Measurements from ENCODE around the gene MMP7. TPM values are rescaled to one million over a fixed set of nuclear protein-coding genes. Genes with fewer than 3 reads are reported as not detected.

The MMP7 gene
- total and polyA plus RNA-seq, 2 experiments from 2014 or later, result not detected

DNA sequence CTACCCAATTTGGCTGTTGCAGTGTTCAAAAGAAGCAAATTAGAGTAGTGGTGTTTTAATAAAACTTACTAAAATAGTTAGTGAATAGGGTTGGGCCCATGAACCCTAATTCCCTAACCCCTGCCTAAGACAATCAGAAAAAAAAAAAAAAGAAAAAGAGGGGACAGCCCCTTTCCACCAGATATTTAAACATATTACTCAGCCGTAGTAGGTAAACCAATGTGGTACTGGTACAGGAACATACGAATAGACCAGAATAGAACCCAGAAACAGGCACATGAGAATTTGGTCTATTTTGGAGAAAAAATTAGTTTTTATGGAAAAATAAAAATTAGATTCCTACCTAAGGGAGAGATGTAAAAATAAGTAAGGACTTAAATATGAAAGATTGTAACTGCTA is 38.6 kb downstream of the MMP7 start (continued):
- TF ChIP-seq ZNF114 (CRISPR knock-in tag; IDR thresholded peaks at IDR 0.05) (no peak), STAT1 (IDR thresholded peaks at IDR 0.05; ENCODE audit: unreplicated experiment) (no peak), JUNB (IDR thresholded peaks at IDR 0.05; ENCODE audit: unreplicated experiment) (no peak), EZH2phosphoT487 (IDR thresholded peaks at IDR 0.05; ENCODE audit: unreplicated experiment) (no peak), EZH2 (IDR thresholded peaks at IDR 0.05; ENCODE audit: low read depth, unreplicated experiment) (no peak), NANOG (IDR thresholded peaks at IDR 0.05; ENCODE audit: borderline replicate concordance) (no peak), ZNF331 (CRISPR knock-in tag; IDR thresholded peaks at IDR 0.05; ENCODE audit: low read depth) (no peak), POLR2AphosphoS5 (IDR thresholded peaks at IDR 0.05; ENCODE audit: low read depth) (no peak), CREB1 (CRISPR knock-in tag; IDR thresholded peaks at IDR 0.05; ENCODE audit: low read depth) (no peak)
- TF ChIP-seq, protein P1, sequence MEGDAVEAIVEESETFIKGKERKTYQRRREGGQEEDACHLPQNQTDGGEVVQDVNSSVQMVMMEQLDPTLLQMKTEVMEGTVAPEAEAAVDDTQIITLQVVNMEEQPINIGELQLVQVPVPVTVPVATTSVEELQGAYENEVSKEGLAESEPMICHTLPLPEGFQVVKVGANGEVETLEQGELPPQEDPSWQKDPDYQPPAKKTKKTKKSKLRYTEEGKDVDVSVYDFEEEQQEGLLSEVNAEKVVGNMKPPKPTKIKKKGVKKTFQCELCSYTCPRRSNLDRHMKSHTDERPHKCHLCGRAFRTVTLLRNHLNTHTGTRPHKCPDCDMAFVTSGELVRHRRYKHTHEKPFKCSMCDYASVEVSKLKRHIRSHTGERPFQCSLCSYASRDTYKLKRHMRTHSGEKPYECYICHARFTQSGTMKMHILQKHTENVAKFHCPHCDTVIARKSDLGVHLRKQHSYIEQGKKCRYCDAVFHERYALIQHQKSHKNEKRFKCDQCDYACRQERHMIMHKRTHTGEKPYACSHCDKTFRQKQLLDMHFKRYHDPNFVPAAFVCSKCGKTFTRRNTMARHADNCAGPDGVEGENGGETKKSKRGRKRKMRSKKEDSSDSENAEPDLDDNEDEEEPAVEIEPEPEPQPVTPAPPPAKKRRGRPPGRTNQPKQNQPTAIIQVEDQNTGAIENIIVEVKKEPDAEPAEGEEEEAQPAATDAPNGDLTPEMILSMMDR (conservative IDR thresholded peaks at IDR 0.05; ENCODE audit: low read depth in 2 of 2), result no peak
- TF ChIP-seq, protein P2, sequence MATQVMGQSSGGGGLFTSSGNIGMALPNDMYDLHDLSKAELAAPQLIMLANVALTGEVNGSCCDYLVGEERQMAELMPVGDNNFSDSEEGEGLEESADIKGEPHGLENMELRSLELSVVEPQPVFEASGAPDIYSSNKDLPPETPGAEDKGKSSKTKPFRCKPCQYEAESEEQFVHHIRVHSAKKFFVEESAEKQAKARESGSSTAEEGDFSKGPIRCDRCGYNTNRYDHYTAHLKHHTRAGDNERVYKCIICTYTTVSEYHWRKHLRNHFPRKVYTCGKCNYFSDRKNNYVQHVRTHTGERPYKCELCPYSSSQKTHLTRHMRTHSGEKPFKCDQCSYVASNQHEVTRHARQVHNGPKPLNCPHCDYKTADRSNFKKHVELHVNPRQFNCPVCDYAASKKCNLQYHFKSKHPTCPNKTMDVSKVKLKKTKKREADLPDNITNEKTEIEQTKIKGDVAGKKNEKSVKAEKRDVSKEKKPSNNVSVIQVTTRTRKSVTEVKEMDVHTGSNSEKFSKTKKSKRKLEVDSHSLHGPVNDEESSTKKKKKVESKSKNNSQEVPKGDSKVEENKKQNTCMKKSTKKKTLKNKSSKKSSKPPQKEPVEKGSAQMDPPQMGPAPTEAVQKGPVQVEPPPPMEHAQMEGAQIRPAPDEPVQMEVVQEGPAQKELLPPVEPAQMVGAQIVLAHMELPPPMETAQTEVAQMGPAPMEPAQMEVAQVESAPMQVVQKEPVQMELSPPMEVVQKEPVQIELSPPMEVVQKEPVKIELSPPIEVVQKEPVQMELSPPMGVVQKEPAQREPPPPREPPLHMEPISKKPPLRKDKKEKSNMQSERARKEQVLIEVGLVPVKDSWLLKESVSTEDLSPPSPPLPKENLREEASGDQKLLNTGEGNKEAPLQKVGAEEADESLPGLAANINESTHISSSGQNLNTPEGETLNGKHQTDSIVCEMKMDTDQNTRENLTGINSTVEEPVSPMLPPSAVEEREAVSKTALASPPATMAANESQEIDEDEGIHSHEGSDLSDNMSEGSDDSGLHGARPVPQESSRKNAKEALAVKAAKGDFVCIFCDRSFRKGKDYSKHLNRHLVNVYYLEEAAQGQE (IDR thresholded peaks at IDR 0.05; ENCODE audit: unreplicated experiment), result no peak

DNA sequence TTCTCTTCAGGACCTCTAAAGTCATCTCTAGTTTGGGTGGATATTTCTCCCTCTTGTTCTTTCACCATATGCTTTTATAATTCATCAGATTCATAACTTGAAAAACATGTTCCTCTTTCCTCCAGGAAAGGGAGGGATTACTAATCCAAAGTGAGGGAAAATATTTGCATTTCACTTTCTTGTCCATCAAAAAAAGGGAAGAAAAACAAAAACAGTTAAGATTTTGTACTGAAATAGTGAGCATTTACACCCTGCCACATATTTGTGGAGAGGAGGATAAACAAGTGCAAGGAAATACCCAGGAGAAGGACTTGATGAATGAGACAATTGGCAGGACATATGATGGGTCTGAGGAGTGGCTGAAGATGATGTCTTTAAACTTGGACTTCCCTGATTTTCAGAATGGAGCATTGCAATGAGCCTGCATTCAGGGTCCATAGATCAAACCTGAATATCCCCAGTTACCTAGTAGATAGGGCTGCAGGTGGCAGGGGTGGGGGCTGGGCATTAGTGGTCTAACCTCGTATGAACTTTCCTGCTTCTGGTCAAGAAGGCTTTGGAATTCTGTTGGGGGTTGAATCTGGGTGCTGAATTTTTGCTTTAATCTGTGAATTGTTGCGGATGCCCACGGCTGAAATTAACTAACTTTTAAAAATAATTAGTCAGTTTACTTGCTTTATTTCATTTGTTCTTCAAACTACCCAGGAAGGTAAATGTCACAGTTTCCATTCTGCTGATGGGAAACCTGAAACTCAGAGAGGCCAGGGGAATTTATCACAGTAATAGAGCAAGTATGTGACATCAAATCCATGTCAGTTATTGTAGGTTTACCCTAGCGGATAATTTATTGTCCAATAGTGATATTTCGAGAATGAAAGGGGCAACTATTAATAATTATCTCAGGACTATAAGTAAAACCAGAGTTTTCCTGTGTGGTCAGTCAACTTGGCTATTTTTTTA is 41.1 kb downstream of the MMP7 start:
- no peaks in the 10 kb centered on the region for H3K79me2 ChIP-seq (replicated peaks; ENCODE audit: insufficient read depth)
- no peaks in the 10 kb centered on the region for H3K9me2 ChIP-seq (ENCODE audit: insufficient read depth)
- DNase-seq (ENCODE audit: low spot score), result no peak
- Mint-ChIP-seq H3K9me3 (no peaks in the 10 kb centered on the region), H3K4me3 (no peak overlapping the region), H3K27ac (no peak overlapping the region), H3K4me1 (0 out of 3 replicates have a peak, but pooled peaks cover 4% of the 10 kb centered on the region), H3K36me3 (ENCODE audit: low read depth) (no peaks in the 10 kb centered on the region), H3K27me3 (ENCODE audit: insufficient read depth, low read depth, poor library complexity) (peaks cover 2% of the 10 kb centered on the region)
- H3K36me3 ChIP-seq (ENCODE audit: insufficient read depth), result no peaks in the 10 kb centered on the region
- H2AFZ ChIP-seq, result no peak overlapping the region
- H3K27ac ChIP-seq (ENCODE audit: low read depth), result no peak overlapping the region
- H3K4me3 ChIP-seq, result no peak overlapping the region
- no peak for TF ChIP-seq STAT1 (IDR thresholded peaks at IDR 0.05; ENCODE audit: unreplicated experiment)
- TF ChIP-seq ZNF114 (CRISPR knock-in tag; IDR thresholded peaks at IDR 0.05), result no peak
- no peak for TF ChIP-seq POLR2AphosphoS5 (IDR thresholded peaks at IDR 0.05; ENCODE audit: low read depth)
- TF ChIP-seq, protein P3, sequence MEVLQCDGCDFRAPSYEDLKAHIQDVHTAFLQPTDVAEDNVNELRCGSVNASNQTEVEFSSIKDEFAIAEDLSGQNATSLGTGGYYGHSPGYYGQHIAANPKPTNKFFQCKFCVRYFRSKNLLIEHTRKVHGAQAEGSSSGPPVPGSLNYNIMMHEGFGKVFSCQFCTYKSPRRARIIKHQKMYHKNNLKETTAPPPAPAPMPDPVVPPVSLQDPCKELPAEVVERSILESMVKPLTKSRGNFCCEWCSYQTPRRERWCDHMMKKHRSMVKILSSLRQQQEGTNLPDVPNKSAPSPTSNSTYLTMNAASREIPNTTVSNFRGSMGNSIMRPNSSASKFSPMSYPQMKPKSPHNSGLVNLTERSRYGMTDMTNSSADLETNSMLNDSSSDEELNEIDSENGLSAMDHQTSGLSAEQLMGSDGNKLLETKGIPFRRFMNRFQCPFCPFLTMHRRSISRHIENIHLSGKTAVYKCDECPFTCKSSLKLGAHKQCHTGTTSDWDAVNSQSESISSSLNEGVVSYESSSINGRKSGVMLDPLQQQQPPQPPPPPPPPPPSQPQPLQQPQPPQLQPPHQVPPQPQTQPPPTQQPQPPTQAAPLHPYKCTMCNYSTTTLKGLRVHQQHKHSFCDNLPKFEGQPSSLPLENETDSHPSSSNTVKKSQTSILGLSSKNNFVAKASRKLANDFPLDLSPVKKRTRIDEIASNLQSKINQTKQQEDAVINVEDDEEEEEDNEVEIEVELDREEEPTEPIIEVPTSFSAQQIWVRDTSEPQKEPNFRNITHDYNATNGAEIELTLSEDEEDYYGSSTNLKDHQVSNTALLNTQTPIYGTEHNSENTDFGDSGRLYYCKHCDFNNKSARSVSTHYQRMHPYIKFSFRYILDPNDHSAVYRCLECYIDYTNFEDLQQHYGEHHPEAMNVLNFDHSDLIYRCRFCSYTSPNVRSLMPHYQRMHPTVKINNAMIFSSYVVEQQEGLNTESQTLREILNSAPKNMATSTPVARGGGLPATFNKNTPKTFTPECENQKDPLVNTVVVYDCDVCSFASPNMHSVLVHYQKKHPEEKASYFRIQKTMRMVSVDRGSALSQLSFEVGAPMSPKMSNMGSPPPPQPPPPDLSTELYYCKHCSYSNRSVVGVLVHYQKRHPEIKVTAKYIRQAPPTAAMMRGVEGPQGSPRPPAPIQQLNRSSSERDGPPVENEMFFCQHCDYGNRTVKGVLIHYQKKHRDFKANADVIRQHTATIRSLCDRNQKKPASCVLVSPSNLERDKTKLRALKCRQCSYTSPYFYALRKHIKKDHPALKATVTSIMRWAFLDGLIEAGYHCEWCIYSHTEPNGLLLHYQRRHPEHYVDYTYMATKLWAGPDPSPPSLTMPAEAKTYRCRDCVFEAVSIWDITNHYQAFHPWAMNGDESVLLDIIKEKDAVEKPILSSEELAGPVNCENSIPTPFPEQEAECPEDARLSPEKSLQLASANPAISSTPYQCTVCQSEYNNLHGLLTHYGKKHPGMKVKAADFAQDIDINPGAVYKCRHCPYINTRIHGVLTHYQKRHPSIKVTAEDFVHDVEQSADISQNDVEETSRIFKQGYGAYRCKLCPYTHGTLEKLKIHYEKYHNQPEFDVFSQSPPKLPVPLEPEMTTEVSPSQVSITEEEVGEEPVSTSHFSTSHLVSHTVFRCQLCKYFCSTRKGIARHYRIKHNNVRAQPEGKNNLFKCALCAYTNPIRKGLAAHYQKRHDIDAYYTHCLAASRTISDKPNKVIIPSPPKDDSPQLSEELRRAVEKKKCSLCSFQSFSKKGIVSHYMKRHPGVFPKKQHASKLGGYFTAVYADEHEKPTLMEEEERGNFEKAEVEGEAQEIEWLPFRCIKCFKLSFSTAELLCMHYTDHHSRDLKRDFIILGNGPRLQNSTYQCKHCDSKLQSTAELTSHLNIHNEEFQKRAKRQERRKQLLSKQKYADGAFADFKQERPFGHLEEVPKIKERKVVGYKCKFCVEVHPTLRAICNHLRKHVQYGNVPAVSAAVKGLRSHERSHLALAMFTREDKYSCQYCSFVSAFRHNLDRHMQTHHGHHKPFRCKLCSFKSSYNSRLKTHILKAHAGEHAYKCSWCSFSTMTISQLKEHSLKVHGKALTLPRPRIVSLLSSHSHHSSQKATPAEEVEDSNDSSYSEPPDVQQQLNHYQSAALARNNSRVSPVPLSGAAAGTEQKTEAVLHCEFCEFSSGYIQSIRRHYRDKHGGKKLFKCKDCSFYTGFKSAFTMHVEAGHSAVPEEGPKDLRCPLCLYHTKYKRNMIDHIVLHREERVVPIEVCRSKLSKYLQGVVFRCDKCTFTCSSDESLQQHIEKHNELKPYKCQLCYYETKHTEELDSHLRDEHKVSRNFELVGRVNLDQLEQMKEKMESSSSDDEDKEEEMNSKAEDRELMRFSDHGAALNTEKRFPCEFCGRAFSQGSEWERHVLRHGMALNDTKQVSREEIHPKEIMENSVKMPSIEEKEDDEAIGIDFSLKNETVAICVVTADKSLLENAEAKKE (CRISPR knock-in tag; IDR thresholded peaks at IDR 0.05), result no peak
- H3K27me3 ChIP-seq (ENCODE audit: insufficient read depth), result no peaks in the 10 kb centered on the region
- H3K4me1 ChIP-seq (ENCODE audit: insufficient read depth), result no peaks in the 10 kb centered on the region
- H4K20me1 ChIP-seq (replicated peaks; ENCODE audit: insufficient read depth), result no peaks in the 10 kb centered on the region
- no peaks in the 10 kb centered on the region for H3F3A ChIP-seq (replicated peaks; ENCODE audit: low read depth)
- no peak overlapping the region for H3K4me2 ChIP-seq
- ATAC-seq, result no peak

All from GM23338 (cell line).